Activated naive CD8-positive, alpha-beta T cell treated with anti-CD3 and anti-CD28 coated beads, Interleukin-2, amount 50 U/mL, for 24 hours (primary cell): ENCODE results near the gene PPP1R16B.

Source experiments
- ATAC-seq: fragments of 150-1000 bp; cut with Tn5 transposase; one replicate; pipeline ENCODE4 v1.10.0; 2021
- DNase-seq: peaks from one replicate; pipeline ENCODE4 v3.0.0; 2021
- H3K27ac Mint-ChIP-seq: one replicate; pipeline ENCODE4 v1.8.0; 2021; ENCODE audit warnings: mild to moderate bottlenecking, mixed read lengths
- H3K27me3 Mint-ChIP-seq: one replicate; pipeline ENCODE4 v1.8.0; 2021; ENCODE audit warnings: mixed read lengths
- H3K36me3 Mint-ChIP-seq: one replicate; pipeline ENCODE4 v1.8.0; 2021; ENCODE audit warnings: low read depth, mixed read lengths
- H3K4me1 Mint-ChIP-seq: one replicate; pipeline ENCODE4 v1.8.0; 2021; ENCODE audit warnings: mixed read lengths
- H3K4me3 Mint-ChIP-seq: one replicate; pipeline ENCODE4 v1.8.0; 2021; ENCODE audit warnings: mild to moderate bottlenecking, moderate library complexity, mixed read lengths
- H3K9me3 Mint-ChIP-seq: one replicate; pipeline ENCODE4 v1.8.0; 2021; ENCODE audit warnings: mixed read lengths

PPP1R16B gene

GRCh38 chr20:38935967-38936407 lies 130.5 kb downstream of the PPP1R16B start:
- H3K4me3 Mint-ChIP-seq = no peak overlapping the region
- H3K4me1 Mint-ChIP-seq = no peaks in the 10 kb centered on the region
- H3K27me3 Mint-ChIP-seq = no peaks in the 10 kb centered on the region
- DNase-seq = no peak
- no peak overlapping the region for H3K27ac Mint-ChIP-seq
- H3K36me3 Mint-ChIP-seq = peaks cover 8% of the 10 kb centered on the region
- no peak for ATAC-seq
- no peaks in the 10 kb centered on the region for H3K9me3 Mint-ChIP-seq

GRCh38 chr20:38937000-38937399 lies 131.5 kb downstream of the PPP1R16B start:
- Mint-ChIP-seq H3K9me3 (no peaks in the 10 kb centered on the region), H3K4me1 (no peaks in the 10 kb centered on the region), H3K36me3 (peaks cover 8% of the 10 kb centered on the region), H3K27me3 (no peaks in the 10 kb centered on the region), H3K27ac (no peak overlapping the region), H3K4me3 (no peak overlapping the region)
- DNase-seq (no peak), ATAC-seq (no peak)

GRCh38 chr20:38937978-38938473 lies 132.5 kb downstream of the PPP1R16B start:
- no peak overlapping the region for H3K4me3 Mint-ChIP-seq
- no peak for ATAC-seq
- no peaks in the 10 kb centered on the region for H3K9me3 Mint-ChIP-seq
- H3K27me3 Mint-ChIP-seq = no peaks in the 10 kb centered on the region
- peaks cover 17% of the 10 kb centered on the region for H3K36me3 Mint-ChIP-seq
- no peak for DNase-seq
- H3K27ac Mint-ChIP-seq = no peak overlapping the region
- H3K4me1 Mint-ChIP-seq = no peaks in the 10 kb centered on the region

GRCh38 chr20:38939686-38940085 lies 134.2 kb downstream of the PPP1R16B start:
- Mint-ChIP-seq H3K36me3 (peaks cover 18% of the 10 kb centered on the region), H3K27me3 (no peaks in the 10 kb centered on the region), H3K9me3 (no peaks in the 10 kb centered on the region), H3K4me3 (no peak overlapping the region), H3K4me1 (no peaks in the 10 kb centered on the region), H3K27ac (no peak overlapping the region)
- DNase-seq = no peak
- no peak for ATAC-seq

GRCh38 chr20:38940644-38941043 lies 135.1 kb downstream of the PPP1R16B start:
- H3K4me1 Mint-ChIP-seq = no peaks in the 10 kb centered on the region
- H3K9me3 Mint-ChIP-seq = no peaks in the 10 kb centered on the region
- no peak overlapping the region for H3K27ac Mint-ChIP-seq
- ATAC-seq (no peak), DNase-seq (no peak)
- no peak overlapping the region for H3K4me3 Mint-ChIP-seq
- no peaks in the 10 kb centered on the region for H3K27me3 Mint-ChIP-seq
- peaks cover 21% of the 10 kb centered on the region for H3K36me3 Mint-ChIP-seq

- no peaks in the 10 kb centered on the region for H3K9me3 Mint-ChIP-seq
- H3K36me3 Mint-ChIP-seq = peaks cover 27% of the 10 kb centered on the region
- ATAC-seq = no peak
- H3K4me3 Mint-ChIP-seq = no peak overlapping the region
- no peaks in the 10 kb centered on the region for H3K27me3 Mint-ChIP-seq
- H3K27ac Mint-ChIP-seq = no peak overlapping the region
- H3K4me1 Mint-ChIP-seq = no peaks in the 10 kb centered on the region
- no peak for DNase-seq
These were observed 136.4 kb downstream of the PPP1R16B start for GRCh38 chr20:38941726-38942389.

GRCh38 chr20:38945012-38945411 lies 139.5 kb downstream of the PPP1R16B start:
- Mint-ChIP-seq H3K4me3 (no peak overlapping the region), H3K4me1 (no peaks in the 10 kb centered on the region), H3K27ac (no peak overlapping the region), H3K36me3 (peaks cover 48% of the 10 kb centered on the region), H3K9me3 (no peaks in the 10 kb centered on the region), H3K27me3 (no peaks in the 10 kb centered on the region)
- ATAC-seq = no peak
- no peak for DNase-seq

GRCh38 chr20:38946836-38947235 lies 141.3 kb downstream of the PPP1R16B start:
- Mint-ChIP-seq H3K4me3 (no peak overlapping the region), H3K9me3 (no peaks in the 10 kb centered on the region), H3K27me3 (no peaks in the 10 kb centered on the region), H3K4me1 (no peaks in the 10 kb centered on the region), H3K27ac (no peak overlapping the region), H3K36me3 (peaks cover 60% of the 10 kb centered on the region)
- no peak for ATAC-seq
- no peak for DNase-seq

GRCh38 chr20:38947931-38948362 lies 142.4 kb downstream of the PPP1R16B start:
- Mint-ChIP-seq H3K4me1 (no peaks in the 10 kb centered on the region), H3K9me3 (no peaks in the 10 kb centered on the region), H3K4me3 (no peak overlapping the region), H3K27me3 (no peaks in the 10 kb centered on the region), H3K36me3 (peaks cover 60% of the 10 kb centered on the region), H3K27ac (no peak overlapping the region)
- DNase-seq (no peak), ATAC-seq (no peak)

- DNase-seq = no peak
- Mint-ChIP-seq H3K4me1 (no peaks in the 10 kb centered on the region), H3K9me3 (no peaks in the 10 kb centered on the region), H3K27me3 (no peaks in the 10 kb centered on the region), H3K36me3 (peaks cover 57% of the 10 kb centered on the region), H3K27ac (no peak overlapping the region), H3K4me3 (no peak overlapping the region)
- no peak for ATAC-seq
These were observed 144.8 kb downstream of the PPP1R16B start for GRCh38 chr20:38950254-38950653.

- ATAC-seq (no peak), DNase-seq (no peak)
- peaks cover 52% of the 10 kb centered on the region for H3K36me3 Mint-ChIP-seq
- H3K27me3 Mint-ChIP-seq = no peaks in the 10 kb centered on the region
- no peak overlapping the region for H3K27ac Mint-ChIP-seq
- H3K4me1 Mint-ChIP-seq = no peaks in the 10 kb centered on the region
- H3K4me3 Mint-ChIP-seq = no peak overlapping the region
- no peaks in the 10 kb centered on the region for H3K9me3 Mint-ChIP-seq
These were observed 146.1 kb downstream of the PPP1R16B start for GRCh38 chr20:38951611-38952010.

- Mint-ChIP-seq H3K27ac (no peak overlapping the region), H3K36me3 (peaks cover 47% of the 10 kb centered on the region), H3K9me3 (no peaks in the 10 kb centered on the region), H3K4me3 (no peak overlapping the region), H3K27me3 (no peaks in the 10 kb centered on the region), H3K4me1 (no peaks in the 10 kb centered on the region)
- ATAC-seq = no peak
- DNase-seq = no peak
These were observed 146.7 kb downstream of the PPP1R16B start for GRCh38 chr20:38952153-38952552.

- ATAC-seq (no peak), DNase-seq (no peak)
- Mint-ChIP-seq H3K4me3 (no peak overlapping the region), H3K4me1 (no peaks in the 10 kb centered on the region), H3K9me3 (no peaks in the 10 kb centered on the region), H3K27me3 (no peaks in the 10 kb centered on the region), H3K27ac (no peak overlapping the region), H3K36me3 (peaks cover 35% of the 10 kb centered on the region)
These were observed 148.3 kb downstream of the PPP1R16B start for GRCh38 chr20:38953630-38954340.

GRCh38 chr20:38957235-38957876 lies 151.9 kb downstream of the PPP1R16B start:
- DNase-seq = no peak

More at GRCh38 chr20:38957235-38957876, 151.9 kb downstream of the PPP1R16B start:
- ATAC-seq = no peak
- peaks cover 8% of the 10 kb centered on the region for H3K36me3 Mint-ChIP-seq
- H3K4me1 Mint-ChIP-seq = peaks cover 12% of the 10 kb centered on the region
- H3K4me3 Mint-ChIP-seq = no peak overlapping the region
- H3K27ac Mint-ChIP-seq = no peak overlapping the region
- no peaks in the 10 kb centered on the region for H3K9me3 Mint-ChIP-seq
- no peaks in the 10 kb centered on the region for H3K27me3 Mint-ChIP-seq
